A673 (cell line): ENCODE data around the gene FOSL1.

ENCODE experiments used
- EZH2 ChIP-seq: fragments of 200-600 bp; sonication (generic); IDR thresholded peaks from 2 replicates; pipeline ENCODE4 v1.6.1; 2017; ENCODE audit warnings: borderline replicate concordance, low read depth, mild to moderate bottlenecking, mixed read lengths, antibody characterized with exemption, low read length; ENCODE audit not compliant: poor library complexity, severe bottlenecking
- TF ChIP-seq, protein P1 (sequence below): fragments of 300-800, 200-600 bp; sonication (generic); conservative IDR thresholded peaks from 2 replicates; pipeline ENCODE4 v1.5.1; 2017; ENCODE audit warnings: low read depth, mild to moderate bottlenecking, antibody characterized with exemption, low read length, moderate library complexity, mixed read lengths

DNA sequence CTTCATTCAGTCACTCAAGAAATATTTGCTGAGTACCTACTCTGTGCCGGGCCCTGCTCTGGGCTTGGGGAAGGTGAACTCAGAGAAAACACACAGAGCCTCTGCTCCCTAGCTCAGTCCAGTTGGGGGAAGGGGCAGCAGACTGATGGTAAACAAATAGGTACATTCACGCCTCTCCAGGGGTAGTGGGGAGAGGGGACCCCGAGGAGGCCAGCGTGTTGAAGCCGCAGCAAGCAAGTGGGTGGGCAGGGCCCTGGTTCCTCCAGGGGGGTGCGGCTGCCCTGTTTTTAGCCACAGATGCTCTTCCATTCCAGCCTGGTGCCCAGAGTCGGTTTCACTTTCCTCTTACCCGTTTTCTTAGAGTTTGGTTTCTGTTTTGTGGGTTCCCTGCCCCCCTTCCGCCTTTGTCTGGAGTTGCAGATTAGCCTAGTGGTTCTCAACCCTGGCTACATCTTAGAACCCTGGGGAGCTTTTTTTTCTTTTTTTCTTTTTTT, 27.8 kb upstream of the FOSL1 start:
- TF ChIP-seq, protein P1, sequence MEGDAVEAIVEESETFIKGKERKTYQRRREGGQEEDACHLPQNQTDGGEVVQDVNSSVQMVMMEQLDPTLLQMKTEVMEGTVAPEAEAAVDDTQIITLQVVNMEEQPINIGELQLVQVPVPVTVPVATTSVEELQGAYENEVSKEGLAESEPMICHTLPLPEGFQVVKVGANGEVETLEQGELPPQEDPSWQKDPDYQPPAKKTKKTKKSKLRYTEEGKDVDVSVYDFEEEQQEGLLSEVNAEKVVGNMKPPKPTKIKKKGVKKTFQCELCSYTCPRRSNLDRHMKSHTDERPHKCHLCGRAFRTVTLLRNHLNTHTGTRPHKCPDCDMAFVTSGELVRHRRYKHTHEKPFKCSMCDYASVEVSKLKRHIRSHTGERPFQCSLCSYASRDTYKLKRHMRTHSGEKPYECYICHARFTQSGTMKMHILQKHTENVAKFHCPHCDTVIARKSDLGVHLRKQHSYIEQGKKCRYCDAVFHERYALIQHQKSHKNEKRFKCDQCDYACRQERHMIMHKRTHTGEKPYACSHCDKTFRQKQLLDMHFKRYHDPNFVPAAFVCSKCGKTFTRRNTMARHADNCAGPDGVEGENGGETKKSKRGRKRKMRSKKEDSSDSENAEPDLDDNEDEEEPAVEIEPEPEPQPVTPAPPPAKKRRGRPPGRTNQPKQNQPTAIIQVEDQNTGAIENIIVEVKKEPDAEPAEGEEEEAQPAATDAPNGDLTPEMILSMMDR: no peak
- no peak for TF ChIP-seq EZH2
